SU-DHL-6 (cell line): ENCODE measurements around the gene ZNF446.

Experiments used
- H2AFZ ChIP-seq: fragments of 200-600 bp; sonication (generic); 2 replicates; pipeline ENCODE4 v1.6.1; 2014; ENCODE audit warnings: low read depth, mild to moderate bottlenecking, moderate library complexity, mixed read lengths, antibody characterized with exemption, low read length; ENCODE audit not compliant: severe bottlenecking
- H3F3A ChIP-seq: fragments of 200-600 bp; shearing (Covaris generic); 2 replicates; pipeline ENCODE4 v1.6.0; 2016; ENCODE audit warnings: antibody characterized with exemption, mild to moderate bottlenecking; ENCODE audit not compliant: insufficient read depth
- H3K27ac ChIP-seq: fragments of 200-600 bp; sonication (generic); 2 replicates; pipeline ENCODE4 v1.5.1; 2016; ENCODE audit warnings: low read depth, mild to moderate bottlenecking, low read length, moderate library complexity, mixed read lengths
- H3K27me3 ChIP-seq: fragments of 200-600 bp; sonication (generic), shearing (Covaris generic); 2 replicates; pipeline ENCODE4 v1.6.0; 2014; ENCODE audit warnings: mild to moderate bottlenecking, low read length
- H3K36me3 ChIP-seq: fragments of 200-600 bp; sonication (generic); 2 replicates; pipeline ENCODE4 v1.6.1; 2014; ENCODE audit warnings: mild to moderate bottlenecking, low read length, mixed read lengths
- H3K4me2 ChIP-seq: fragments of 300-600, 200-600 bp; shearing (Covaris generic), sonication (generic); 2 replicates; pipeline ENCODE4 v1.6.0; 2014; ENCODE audit warnings: low read length, low read depth, mild to moderate bottlenecking; ENCODE audit not compliant: poor library complexity, severe bottlenecking
- H3K4me3 ChIP-seq: fragments of 200-600 bp; sonication (generic); 2 replicates; pipeline ENCODE4 v1.5.1; 2014; ENCODE audit warnings: antibody characterized with exemption, low read length, mild to moderate bottlenecking, mixed read lengths; ENCODE audit not compliant: insufficient read depth, poor library complexity, severe bottlenecking
- H3K79me2 ChIP-seq: fragments of 200-600 bp; sonication (generic); 2 replicates; pipeline ENCODE4 v1.6.1; 2014; ENCODE audit warnings: mild to moderate bottlenecking, low read length, moderate library complexity; ENCODE audit not compliant: insufficient read depth
- H3K9ac ChIP-seq: fragments of 200-600 bp; sonication (generic); 2 replicates; pipeline ENCODE4 v1.7.0; 2014; ENCODE audit warnings: mild to moderate bottlenecking, low read length
- H3K9me2 ChIP-seq: fragments of 200-600 bp; sonication (generic); replicated peaks from 2 replicates; pipeline ENCODE4 v1.6.1; 2014; ENCODE audit warnings: low read length; ENCODE audit not compliant: insufficient read depth
- H3K9me3 ChIP-seq: fragments of 200-600 bp; sonication (generic); 2 replicates; pipeline ENCODE4 v1.6.1; 2014; ENCODE audit warnings: low read length, mixed read lengths; ENCODE audit not compliant: insufficient read depth
- H4K20me1 ChIP-seq: fragments of 200-600 bp; sonication (generic); 2 replicates; pipeline ENCODE4 v1.6.1; 2014; ENCODE audit warnings: low read depth, mild to moderate bottlenecking, antibody characterized with exemption, low read length, moderate library complexity, mixed read lengths
- CTCF ChIP-seq: fragments of 200-600 bp; sonication (generic); IDR thresholded peaks from one replicate; pipeline ENCODE4 v1.5.1; 2017; ENCODE audit warnings: antibody characterized with exemption, mild to moderate bottlenecking, low read length, moderate library complexity; ENCODE audit not compliant: insufficient read depth, poor library complexity, severe bottlenecking
- EZH2phosphoT487 ChIP-seq: fragments of 200-600 bp; sonication (generic), shearing (Covaris generic); conservative IDR thresholded peaks from 2 replicates; pipeline ENCODE4 v1.6.1; 2018; ENCODE audit warnings: mild to moderate bottlenecking, antibody characterized with exemption, low read length, moderate library complexity, mixed read lengths

The ZNF446 gene

DNA sequence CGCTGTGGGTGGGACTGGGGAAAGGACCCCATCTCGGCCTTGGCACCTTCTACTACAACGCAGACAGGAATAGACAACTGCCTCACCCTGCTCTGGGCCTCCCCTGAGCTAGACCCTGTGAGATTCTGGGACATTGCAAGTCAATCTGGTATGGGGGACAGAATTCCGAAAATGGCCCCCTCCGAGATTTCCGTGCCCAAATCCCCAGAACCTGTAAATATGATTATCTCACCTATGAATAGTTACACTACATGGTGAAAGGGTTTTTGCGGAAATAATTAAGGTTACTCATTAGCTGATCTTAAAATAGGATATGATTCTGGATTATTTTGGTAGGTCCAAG lies 44.1 kb downstream of the ZNF446 start:
- Histone ChIP-seq H3K4me2 (peak overlapping the region; percentile 85), H3F3A (peaks cover 16% of the 10 kb centered on the region), H3K9me3 (no peaks in the 10 kb centered on the region), H3K36me3 (no peaks in the 10 kb centered on the region), H4K20me1 (no peaks in the 10 kb centered on the region), H3K9ac (peak overlapping the region; percentile 96), H3K4me3 (peak overlapping the region; percentile 73), H3K27me3 (no peaks in the 10 kb centered on the region), H3K27ac (peak overlapping the region; percentile 84), H2AFZ (peak overlapping the region; percentile 72), H3K9me2 (no peaks in the 10 kb centered on the region), H3K79me2 (peaks cover 7% of the 10 kb centered on the region; the same call in 1 of the 2 replicates)
- TF ChIP-seq EZH2phosphoT487 = no peak
- TF ChIP-seq CTCF = no peak

DNA sequence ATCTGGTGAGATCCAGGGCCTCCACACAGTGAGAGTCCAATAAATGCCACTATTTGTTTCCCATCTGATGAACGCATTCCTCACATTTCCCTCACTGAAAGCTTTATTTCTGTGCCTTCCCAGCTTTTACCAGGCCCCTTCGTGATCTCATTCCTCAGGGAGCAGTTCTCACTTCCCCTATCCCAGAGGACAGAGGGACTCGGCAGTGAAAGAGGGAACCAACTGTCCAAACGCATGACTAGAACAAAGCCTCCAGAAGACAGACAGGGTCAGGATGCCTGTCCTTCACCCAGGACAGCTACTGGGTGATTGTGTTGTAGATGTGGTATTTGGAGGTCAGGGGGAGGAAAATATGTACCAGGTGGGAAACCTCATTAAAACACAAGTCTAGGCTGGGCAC lies 45.5 kb downstream of the ZNF446 start:
- no peak overlapping the region for H3K9ac ChIP-seq
- no peak overlapping the region for H3K4me2 ChIP-seq
- H3K4me3 ChIP-seq = no peak overlapping the region
- no peaks in the 10 kb centered on the region for H3K9me3 ChIP-seq
- H2AFZ ChIP-seq = no peak overlapping the region
- TF ChIP-seq EZH2phosphoT487 = no peak
- TF ChIP-seq CTCF = no peak
- no peak overlapping the region for H3K27ac ChIP-seq
- H3K79me2 ChIP-seq = peaks cover 7% of the 10 kb centered on the region; the same call in 1 of the 2 replicates
- peaks cover 16% of the 10 kb centered on the region for H3F3A ChIP-seq
- H3K36me3 ChIP-seq = no peaks in the 10 kb centered on the region
- no peaks in the 10 kb centered on the region for H4K20me1 ChIP-seq
- no peaks in the 10 kb centered on the region for H3K9me2 ChIP-seq
- H3K27me3 ChIP-seq = no peaks in the 10 kb centered on the region

- Histone ChIP-seq H4K20me1 (no peaks in the 10 kb centered on the region), H3K79me2 (peaks cover 7% of the 10 kb centered on the region; the same call in 1 of the 2 replicates), H3K4me3 (no peak overlapping the region), H2AFZ (no peak overlapping the region), H3K36me3 (no peaks in the 10 kb centered on the region), H3K9me3 (no peaks in the 10 kb centered on the region), H3K9ac (no peak overlapping the region), H3K9me2 (no peaks in the 10 kb centered on the region), H3K27ac (no peak overlapping the region), H3K27me3 (no peaks in the 10 kb centered on the region), H3F3A (peaks cover 16% of the 10 kb centered on the region), H3K4me2 (no peak overlapping the region)
- TF ChIP-seq EZH2phosphoT487 = no peak
- TF ChIP-seq CTCF = no peak
Measured at GRCh38 chr19:58522709-58523108, 46.6 kb downstream of the ZNF446 start.

DNA sequence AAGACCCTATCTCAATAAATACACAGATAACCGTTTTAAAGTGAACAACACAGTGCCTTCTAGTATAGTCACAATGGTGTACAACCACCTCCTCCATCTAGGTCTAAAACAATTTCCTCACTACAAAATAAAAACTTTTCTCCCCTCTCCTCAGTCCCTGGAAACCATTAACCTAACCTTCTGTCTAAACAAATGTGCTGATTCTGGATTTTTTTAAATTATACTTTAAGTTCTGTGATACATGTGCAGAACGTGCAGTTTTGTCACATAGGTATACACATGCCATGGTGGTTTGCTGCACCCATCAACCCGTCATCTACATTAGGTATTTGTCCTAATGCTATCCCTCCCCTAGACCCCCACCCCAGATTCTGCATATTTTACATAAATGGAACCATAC lies 53.3 kb downstream of the ZNF446 start:
- H3K9me3 ChIP-seq = no peaks in the 10 kb centered on the region
- H3K4me2 ChIP-seq = no peak overlapping the region
- no peaks in the 10 kb centered on the region for H4K20me1 ChIP-seq
- no peaks in the 10 kb centered on the region for H3K36me3 ChIP-seq
- no peak for TF ChIP-seq EZH2phosphoT487
- no peak for TF ChIP-seq CTCF
- H2AFZ ChIP-seq = no peak overlapping the region
- H3K27me3 ChIP-seq = no peaks in the 10 kb centered on the region
- H3K4me3 ChIP-seq = no peak overlapping the region
- no peak overlapping the region for H3K27ac ChIP-seq
- no peaks in the 10 kb centered on the region for H3K9me2 ChIP-seq
- H3F3A ChIP-seq = no peaks in the 10 kb centered on the region
- H3K79me2 ChIP-seq = no peaks in the 10 kb centered on the region
- H3K9ac ChIP-seq = no peak overlapping the region
